ENCODE measurements around the gene NR4A1.

DNA sequence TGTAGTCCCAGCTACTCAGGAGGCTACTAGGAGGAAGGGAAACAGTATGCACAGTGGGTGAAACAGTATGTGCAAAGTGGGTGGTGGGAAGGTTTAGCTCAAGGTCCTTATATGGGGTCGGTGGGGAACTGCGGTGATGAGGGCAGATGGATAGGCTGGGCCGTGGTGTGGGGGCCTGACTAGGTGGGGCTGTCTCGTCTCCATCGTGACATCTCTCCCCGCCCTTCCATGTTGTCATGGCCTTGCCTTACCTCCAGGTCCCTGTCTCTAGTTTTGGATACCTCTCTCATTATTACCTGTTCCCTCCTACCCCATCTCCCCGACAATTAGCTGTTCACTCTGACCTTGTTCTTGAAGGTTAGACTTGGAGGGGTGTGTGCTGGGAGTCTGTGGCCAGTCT lies 4.4 kb upstream of the NR4A1 start:
- TF ChIP-seq, protein P1, sequence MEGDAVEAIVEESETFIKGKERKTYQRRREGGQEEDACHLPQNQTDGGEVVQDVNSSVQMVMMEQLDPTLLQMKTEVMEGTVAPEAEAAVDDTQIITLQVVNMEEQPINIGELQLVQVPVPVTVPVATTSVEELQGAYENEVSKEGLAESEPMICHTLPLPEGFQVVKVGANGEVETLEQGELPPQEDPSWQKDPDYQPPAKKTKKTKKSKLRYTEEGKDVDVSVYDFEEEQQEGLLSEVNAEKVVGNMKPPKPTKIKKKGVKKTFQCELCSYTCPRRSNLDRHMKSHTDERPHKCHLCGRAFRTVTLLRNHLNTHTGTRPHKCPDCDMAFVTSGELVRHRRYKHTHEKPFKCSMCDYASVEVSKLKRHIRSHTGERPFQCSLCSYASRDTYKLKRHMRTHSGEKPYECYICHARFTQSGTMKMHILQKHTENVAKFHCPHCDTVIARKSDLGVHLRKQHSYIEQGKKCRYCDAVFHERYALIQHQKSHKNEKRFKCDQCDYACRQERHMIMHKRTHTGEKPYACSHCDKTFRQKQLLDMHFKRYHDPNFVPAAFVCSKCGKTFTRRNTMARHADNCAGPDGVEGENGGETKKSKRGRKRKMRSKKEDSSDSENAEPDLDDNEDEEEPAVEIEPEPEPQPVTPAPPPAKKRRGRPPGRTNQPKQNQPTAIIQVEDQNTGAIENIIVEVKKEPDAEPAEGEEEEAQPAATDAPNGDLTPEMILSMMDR (IDR thresholded peaks at IDR 0.05), result no peak
- TF ChIP-seq POLR2A (IDR thresholded peaks at IDR 0.05), result no peak
